GM21576 (cell line): ENCODE measurements around the gene TMEM167A.

Experiments
- ATAC-seq: cut with Tn5 transposase; IDR thresholded peaks from one replicate; pipeline ENCODE4 v1.9.1; 2021; ENCODE audit warnings: mild to moderate bottlenecking, moderate library complexity; ENCODE audit not compliant: unreplicated experiment

Gene TMEM167A, protein sequence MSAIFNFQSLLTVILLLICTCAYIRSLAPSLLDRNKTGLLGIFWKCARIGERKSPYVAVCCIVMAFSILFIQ

DNA sequence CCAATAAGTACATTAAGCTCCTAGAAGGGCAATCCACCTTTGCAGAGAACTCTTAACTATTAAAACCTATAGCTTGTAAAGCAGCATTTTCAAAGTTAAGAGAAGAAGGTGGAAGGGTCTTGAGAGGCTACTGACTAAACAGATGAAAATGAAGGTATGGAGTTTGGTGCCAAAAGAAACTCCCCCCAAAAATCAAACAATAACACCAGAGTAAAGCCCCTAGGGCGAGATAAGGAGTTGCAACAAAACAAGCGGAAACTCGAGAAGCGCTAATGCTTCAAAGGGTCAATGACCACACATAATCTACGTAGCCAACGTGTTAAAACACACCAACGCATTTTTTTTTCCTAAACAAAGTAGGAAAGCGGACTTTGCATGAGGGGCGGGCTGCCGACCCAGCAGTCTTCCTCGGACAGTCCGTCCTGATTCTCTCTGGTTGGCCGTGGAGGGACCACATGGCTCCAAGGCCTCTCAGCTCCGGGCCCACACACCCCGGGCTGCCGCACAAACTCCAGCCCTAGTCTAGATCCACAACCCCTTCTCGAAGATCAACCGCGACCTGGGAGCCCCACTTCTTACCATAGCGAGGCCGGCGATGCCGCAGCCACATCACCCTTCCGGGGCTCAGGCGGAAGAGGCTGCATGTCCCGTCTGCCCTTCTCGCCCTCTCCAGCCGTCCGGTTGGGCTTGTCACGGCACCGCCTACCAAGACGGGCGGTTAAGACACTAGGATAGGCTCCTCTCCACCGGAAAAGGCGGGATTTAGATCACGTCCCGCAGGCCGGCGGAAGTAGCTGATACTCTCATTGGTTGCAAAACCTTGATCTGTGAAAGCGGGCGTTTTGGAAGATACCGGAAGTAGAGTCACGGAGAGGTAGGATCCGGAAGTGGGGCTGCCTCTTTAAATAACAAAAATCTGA lies at the start of gene TMEM167A, which contains the start of gene XRCC4:
TMEM167A (minus strand) TSS at position 653 of the 920 bp plus-strand sequence; CDS start at position 582, 71 bp downstream.
XRCC4 (plus strand) TSS at position 806 of the 920 bp plus-strand sequence. CDS start 27,373 bp downstream, outside the sequence.
- peak; percentile 98 for ATAC-seq

GRCh38 chr5:83126501-83126900 lies 49.3 kb upstream of the TMEM167A start:
- no peak for ATAC-seq

- ATAC-seq, result no peak
These were observed 48.4 kb upstream of the TMEM167A start for GRCh38 chr5:83125560-83125959.

DNA sequence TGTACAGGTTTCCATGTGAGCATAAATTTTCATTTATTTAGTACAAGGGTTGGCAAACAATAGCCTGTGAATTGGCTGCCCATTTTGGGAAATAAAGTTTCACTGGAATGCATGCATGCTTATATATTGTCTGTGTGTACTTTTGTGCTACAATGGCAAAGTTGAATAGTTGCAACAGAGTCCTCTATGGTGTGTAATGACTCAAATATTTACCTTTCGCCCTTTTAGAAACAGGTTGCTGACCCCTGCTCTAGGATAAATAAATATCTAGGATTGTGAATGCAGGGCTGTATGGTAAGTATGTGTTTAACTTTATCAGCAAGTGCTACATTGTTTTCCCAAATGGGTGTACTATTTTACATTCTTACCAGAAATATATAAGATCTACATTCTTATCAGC lies 47.4 kb upstream of the TMEM167A start:
- ATAC-seq, result no peak

DNA sequence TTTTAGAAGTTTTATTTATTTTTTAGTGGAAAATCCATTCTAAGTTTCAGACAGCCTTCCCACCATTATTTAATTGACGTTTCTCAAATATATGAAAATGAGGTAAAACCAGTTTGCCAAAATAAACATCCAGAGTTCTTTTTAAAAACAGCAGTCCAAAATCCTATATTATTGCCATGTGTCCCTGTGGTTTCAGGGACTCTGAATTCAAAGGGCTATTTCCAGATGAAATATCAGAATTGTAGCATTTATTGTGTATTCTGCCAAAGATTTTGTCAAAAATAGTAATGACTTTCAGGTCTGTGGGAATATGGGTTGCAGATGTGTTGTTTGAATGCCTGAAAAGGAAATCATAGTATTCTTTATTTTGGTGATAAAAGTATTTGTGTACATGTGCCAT lies 41.8 kb upstream of the TMEM167A start:
- no peak for ATAC-seq

DNA sequence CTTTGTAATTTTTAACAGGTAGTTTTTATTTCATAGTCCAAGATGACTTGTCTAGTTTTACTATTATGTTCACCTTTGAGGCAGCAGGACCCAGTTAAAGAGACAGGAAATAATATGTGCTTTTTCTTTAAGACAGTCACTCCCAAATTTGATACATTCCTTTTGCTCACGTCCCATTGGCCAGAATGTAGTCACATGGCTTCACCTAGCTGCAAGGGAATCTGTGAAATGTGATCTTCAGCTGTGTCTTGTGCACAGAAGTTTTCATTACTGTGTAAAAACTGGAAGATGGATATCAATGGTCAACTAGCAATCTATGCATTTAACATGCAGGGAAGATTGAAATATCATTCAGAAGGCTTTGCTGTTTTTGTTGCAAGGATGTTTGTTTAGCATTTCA lies 41.3 kb upstream of the TMEM167A start:
- ATAC-seq, result no peak

GRCh38 chr5:83115816-83116215 lies 38.6 kb upstream of the TMEM167A start:
- no peak for ATAC-seq

- ATAC-seq, result no peak
These were observed 32.2 kb upstream of the TMEM167A start for GRCh38 chr5:83109380-83109779.

DNA sequence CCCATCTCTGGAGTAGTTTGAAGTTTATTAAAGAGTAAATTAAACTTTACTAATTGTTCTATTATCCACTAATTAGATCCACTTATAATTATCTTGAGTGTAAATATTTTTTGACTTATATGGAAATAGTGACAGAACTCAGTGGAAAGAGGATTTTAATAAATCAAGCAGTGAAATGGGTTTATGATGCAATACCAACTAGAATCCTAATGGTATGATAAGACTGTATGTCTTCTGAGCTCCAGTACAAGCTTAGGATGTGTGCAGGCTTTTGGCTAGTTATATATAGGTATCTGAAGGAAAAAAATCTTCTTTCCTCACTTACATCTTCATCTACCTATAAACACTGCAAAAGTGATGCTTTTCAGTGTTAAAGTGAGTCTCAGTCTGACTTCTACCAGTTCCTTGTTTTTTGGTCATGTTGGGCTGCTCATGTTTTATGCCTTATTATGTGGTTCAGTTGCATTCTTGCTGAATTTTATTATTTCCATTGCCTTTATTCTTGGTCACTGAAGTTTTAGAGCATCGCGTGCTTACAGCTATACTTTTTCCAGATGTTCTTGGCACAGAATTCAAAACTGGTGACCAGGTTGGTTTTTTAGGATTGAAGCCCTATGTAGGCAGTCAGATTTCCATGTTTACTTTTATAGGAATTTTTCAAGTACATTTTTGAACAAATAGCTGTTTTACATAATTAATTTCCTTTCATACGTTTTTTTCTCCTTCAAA lies 30.7 kb upstream of the TMEM167A start:
- no peak for ATAC-seq

GRCh38 chr5:83104021-83104420 lies 26.8 kb upstream of the TMEM167A start:
- ATAC-seq, result no peak

- no peak for ATAC-seq
These were observed 25.3 kb upstream of the TMEM167A start for GRCh38 chr5:83102364-83102980.

DNA sequence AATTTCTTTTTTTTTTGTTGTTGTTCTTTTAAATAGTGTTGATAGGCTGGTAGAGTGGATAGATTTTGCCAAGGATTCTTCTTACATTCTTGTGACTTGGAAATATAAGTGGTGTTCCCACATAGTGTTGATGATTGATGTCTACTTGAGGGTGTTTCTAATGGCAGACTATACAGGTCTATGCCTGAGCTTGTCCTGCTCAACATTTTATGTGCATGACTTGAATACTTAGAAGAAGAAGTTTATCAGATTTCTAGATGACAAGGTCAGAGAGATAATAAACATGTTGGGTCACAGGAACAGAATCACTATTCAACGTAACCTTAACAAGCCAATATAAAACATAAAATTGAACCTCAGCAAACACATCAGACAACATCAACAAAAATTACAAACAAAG lies 24.3 kb upstream of the TMEM167A start:
- no peak for ATAC-seq

DNA sequence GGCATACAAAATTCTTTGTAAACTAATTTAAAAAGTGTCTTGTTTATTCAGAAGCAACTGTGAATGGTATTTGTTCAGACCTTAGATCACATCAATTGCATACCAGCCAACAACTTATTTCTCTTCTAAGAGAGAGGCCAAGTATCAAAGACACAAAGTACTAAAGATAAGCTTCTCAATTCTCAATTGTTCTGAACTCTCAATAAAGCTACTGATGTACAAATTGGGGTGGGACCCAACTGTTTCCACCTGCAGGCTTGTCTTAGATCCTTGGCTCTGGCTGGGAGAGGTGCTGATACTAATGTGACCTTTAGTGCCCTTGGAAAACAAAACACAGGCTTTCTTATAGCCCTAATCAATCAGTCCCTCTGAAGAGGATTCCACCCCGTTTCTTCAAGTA lies 22.3 kb upstream of the TMEM167A start:
- ATAC-seq, result no peak

DNA sequence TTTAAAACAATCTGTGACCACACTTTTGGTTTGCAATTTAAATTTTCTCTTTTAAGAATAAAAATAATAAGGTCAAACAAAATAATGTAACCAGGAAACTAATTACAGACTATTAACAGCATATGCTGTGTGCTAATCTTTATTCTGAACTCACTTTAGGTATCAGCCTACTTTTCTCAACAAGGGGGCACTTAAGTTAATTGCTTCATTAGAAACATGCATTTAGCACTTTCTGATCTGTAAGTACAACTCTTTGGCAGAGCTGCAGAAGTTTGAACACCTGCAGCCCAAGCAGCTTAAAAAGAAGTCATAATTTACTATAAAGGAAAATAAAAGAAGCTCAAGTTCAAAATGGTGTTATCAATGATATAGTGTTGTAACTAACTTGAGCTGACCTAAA lies 21.8 kb upstream of the TMEM167A start:
- no peak for ATAC-seq

DNA sequence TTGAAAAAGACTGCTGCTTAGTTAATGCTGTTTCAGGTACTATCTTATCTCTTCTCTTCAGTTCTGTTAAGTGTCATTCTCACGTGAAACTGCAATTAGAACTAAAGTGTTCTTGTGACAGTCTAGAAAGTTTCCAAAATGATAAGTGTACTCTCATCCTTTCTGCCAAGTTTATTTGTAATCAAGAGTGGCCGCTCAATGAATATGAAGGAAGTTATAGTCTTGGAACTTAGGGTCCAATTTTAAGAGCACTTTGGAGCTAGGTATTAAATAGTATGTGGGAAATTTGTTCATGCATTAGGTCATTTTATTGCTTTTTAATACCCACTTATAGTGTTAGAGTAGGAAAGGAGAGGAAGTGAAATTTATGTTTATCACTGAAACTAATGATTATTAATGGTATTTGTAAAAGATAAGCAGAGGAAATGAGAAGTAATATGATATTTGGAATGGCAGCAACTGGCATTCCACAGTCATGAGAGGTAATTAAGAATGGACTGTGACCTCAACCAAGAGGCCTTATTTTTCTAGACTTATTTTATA lies 20.6 kb upstream of the TMEM167A start:
- ATAC-seq, result no peak

GRCh38 chr5:83096660-83097339 lies 19.6 kb upstream of the TMEM167A start:
- no peak for ATAC-seq

- no peak for ATAC-seq
These were observed 18.9 kb upstream of the TMEM167A start for GRCh38 chr5:83095957-83096539.

GRCh38 chr5:83095163-83095956 lies 18.2 kb upstream of the TMEM167A start:
- no peak for ATAC-seq

DNA sequence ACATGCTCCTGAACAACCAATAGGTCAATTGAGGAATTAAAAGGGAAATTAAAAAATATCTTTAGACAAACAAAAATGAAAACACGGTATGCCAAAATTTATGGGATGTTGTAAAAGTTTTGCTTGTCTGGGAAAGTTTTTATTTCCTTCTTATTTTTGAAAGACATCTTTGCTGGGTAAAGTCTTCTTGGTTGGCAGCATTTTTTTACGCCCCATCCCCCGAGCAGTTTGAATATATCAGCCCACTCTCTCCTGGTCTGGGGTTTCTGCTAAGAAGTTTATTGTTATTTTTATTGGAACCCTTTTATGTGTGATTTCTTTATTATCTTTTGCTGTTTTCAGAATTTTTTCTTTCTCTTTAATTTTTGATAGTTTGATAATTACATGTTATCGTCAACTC lies 16.5 kb upstream of the TMEM167A start:
- ATAC-seq, result no peak
